ENCODE data around the gene TMEM248.
A peak's percentile ranks its signal among the peaks of the same experiment; 100 is the strongest.
"Not testable (repeated sequence)": the region's sequence is repeated elsewhere in the genome, so short reads cannot be mapped to it uniquely, and the experiment has no call there.

The TMEM248 gene

DNA sequence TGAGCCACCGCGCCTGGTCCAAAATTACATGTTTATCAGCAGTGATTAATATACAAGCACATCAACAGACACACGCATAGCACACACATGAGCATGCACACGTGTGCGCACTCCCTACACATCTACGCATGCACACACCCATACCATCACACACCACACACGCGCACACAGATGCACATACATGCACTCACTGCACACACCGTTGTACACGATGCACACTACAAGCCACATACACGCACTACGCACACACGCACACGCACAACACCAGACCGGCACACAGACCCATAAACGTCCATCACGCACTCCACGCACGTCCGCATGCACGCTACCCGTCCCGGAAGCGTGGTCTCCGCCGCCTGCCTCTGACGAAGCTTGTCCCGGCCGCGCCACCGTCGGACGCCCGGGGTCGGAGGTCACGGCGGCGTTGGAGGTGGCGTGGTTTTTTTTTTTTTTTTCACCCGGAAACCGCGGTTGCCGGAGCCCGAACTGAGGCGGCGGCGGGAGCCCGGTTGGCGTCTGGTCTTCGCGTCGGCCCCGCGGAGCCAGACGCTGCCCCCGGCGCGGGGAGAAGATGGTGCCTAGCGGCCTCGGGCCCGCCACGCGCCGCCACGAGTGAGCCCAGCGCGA, at the start of gene TMEM248:
Gene TMEM248 (plus strand): TSS at position 457 of the 627 bp plus-strand sequence. CDS start 20,641 bp downstream, outside the sequence.
- H3K36me3 Mint-ChIP-seq (ENCODE audit: low read depth) = peaks cover 9% of the 10 kb centered on the region
- TF ChIP-seq CTCF (IDR thresholded peaks at IDR 0.05) = no peak
- peak; percentile 81 for DNase-seq
- peaks cover 3% of the 10 kb centered on the region for H3K27me3 Mint-ChIP-seq (ENCODE audit: low read depth, poor library complexity)
- H3K27ac Mint-ChIP-seq = peak within 1 kb of the TSS; percentile 96
- no peaks in the 10 kb centered on the region for H3K9me3 Mint-ChIP-seq
- peaks cover 28% of the 10 kb centered on the region for H3K4me1 Mint-ChIP-seq
- H3K4me3 Mint-ChIP-seq = peak within 1 kb of the TSS; percentile 98

- no peak for TF ChIP-seq CTCF (IDR thresholded peaks at IDR 0.05)
- H3K4me3 Mint-ChIP-seq = no peak overlapping the region
- H3K36me3 Mint-ChIP-seq (ENCODE audit: low read depth) = peaks cover 27% of the 10 kb centered on the region
- no peaks in the 10 kb centered on the region for H3K9me3 Mint-ChIP-seq
- H3K27me3 Mint-ChIP-seq (ENCODE audit: low read depth, poor library complexity) = no peaks in the 10 kb centered on the region
- no peak for DNase-seq
- H3K4me1 Mint-ChIP-seq = no peaks in the 10 kb centered on the region
- no peak overlapping the region for H3K27ac Mint-ChIP-seq
These were observed 47.5 kb upstream of the TMEM248 start for GRCh38 chr7:66873476-66873875.

DNA sequence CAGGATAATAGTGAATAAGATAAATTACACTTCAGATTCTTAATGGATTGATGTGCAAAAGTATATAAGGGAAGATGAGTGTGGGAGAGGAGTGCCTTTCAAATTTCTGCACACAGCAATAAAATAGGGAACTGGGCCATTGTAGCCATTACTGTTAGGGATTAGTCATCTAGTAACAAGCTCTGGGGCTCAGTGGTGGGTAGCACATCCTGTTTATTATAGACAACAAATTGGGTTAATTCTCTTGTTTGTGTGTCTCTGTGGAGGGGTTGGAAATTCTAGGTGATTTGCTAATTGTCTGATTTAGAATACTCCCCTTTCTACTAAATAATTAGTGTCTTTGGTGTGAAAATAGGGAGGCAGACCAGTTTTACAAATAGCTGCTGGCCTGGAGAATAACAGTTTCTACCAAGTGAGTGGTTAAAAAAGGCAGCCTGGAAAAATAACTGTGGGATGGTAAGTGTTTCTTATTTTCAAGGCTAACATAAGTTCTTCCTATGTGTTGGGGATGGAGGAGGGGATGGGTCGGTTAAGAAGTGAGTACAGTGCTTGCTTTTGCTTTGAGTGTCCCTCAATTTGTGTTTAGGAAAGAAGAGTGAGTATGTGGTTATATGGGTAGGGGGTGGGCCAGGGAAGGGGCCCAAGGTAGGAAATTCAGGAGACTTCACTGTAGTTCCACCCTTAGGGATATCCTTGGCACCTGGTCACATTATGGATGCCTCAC, 43.3 kb upstream of the TMEM248 start:
- no peak for TF ChIP-seq CTCF (IDR thresholded peaks at IDR 0.05)
- H3K27ac Mint-ChIP-seq = no peak overlapping the region
- no peaks in the 10 kb centered on the region for H3K9me3 Mint-ChIP-seq
- peaks cover 13% of the 10 kb centered on the region for H3K36me3 Mint-ChIP-seq (ENCODE audit: low read depth)
- no peak for DNase-seq
- no peaks in the 10 kb centered on the region for H3K27me3 Mint-ChIP-seq (ENCODE audit: low read depth, poor library complexity)
- H3K4me1 Mint-ChIP-seq = no peaks in the 10 kb centered on the region
- H3K4me3 Mint-ChIP-seq = no peak overlapping the region

DNA sequence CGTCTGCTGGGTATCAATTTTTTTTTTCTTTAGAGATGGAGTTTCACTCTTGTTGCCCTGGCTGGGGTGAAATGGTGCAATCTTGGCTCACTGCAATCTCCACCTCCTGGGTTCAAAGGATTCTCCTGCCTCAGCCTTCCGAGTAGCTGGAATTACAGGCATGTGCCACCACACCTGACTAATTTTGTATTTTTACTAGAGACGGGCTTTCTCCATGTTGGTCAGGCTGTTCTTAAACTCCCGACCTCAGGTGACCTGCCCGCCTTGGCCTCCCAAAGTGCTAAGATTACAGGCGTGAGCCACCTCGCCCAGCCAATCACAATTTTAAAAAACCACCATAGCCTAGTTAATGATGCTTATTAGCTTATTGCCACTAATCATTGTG, 42.7 kb upstream of the TMEM248 start:
- H3K36me3 Mint-ChIP-seq (ENCODE audit: low read depth) = peaks cover 13% of the 10 kb centered on the region
- not testable (repeated sequence) for DNase-seq; H3K4me3 Mint-ChIP-seq; H3K9me3 Mint-ChIP-seq; H3K27ac Mint-ChIP-seq; H3K27me3 Mint-ChIP-seq (ENCODE audit: low read depth, poor library complexity); H3K4me1 Mint-ChIP-seq

DNA sequence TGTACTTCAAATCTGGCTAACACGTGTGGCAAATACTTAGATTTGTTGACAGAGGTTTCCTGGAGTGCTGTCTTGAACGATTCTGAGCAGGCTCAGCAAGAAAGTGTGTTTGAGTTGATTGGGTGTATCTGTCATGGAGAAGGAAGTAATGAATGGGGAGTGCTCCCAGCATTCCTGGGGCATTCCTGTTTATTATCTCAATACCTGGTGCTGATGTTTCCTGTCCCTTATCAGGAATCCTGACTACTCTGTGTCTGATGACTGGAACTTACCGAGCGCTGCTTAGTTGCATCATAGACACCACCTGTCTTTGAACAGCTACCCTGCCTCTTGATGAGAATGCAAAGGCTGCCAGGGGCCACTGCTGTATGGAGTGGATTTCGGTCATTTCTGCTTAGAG, 41.0 kb upstream of the TMEM248 start:
- H3K27me3 Mint-ChIP-seq (ENCODE audit: low read depth, poor library complexity) = no peaks in the 10 kb centered on the region
- no peak for DNase-seq
- H3K4me3 Mint-ChIP-seq = no peak overlapping the region
- H3K9me3 Mint-ChIP-seq = no peaks in the 10 kb centered on the region
- no peak overlapping the region for H3K27ac Mint-ChIP-seq
- no peaks in the 10 kb centered on the region for H3K4me1 Mint-ChIP-seq
- H3K36me3 Mint-ChIP-seq (ENCODE audit: low read depth) = peaks cover 16% of the 10 kb centered on the region
- no peak for TF ChIP-seq CTCF (IDR thresholded peaks at IDR 0.05)

GRCh38 chr7:66880577-66880976, 40.4 kb upstream of the TMEM248 start:
- H3K9me3 Mint-ChIP-seq; H3K4me1 Mint-ChIP-seq; H3K27me3 Mint-ChIP-seq (ENCODE audit: low read depth, poor library complexity); H3K4me3 Mint-ChIP-seq; DNase-seq; H3K27ac Mint-ChIP-seq: not testable (repeated sequence)
- H3K36me3 Mint-ChIP-seq (ENCODE audit: low read depth) = peaks cover 20% of the 10 kb centered on the region

- no peaks in the 10 kb centered on the region for H3K4me1 Mint-ChIP-seq
- H3K27ac Mint-ChIP-seq = no peak overlapping the region
- no peaks in the 10 kb centered on the region for H3K9me3 Mint-ChIP-seq
- DNase-seq = no peak
- no peak for TF ChIP-seq CTCF (IDR thresholded peaks at IDR 0.05)
- H3K4me3 Mint-ChIP-seq = no peak overlapping the region
- H3K27me3 Mint-ChIP-seq (ENCODE audit: low read depth, poor library complexity) = no peaks in the 10 kb centered on the region
- peaks cover 13% of the 10 kb centered on the region for H3K36me3 Mint-ChIP-seq (ENCODE audit: low read depth)
These were observed 37.3 kb upstream of the TMEM248 start for GRCh38 chr7:66883716-66884115.

GRCh38 chr7:66884556-66884955, 36.5 kb upstream of the TMEM248 start:
- not testable (repeated sequence) for H3K27me3 Mint-ChIP-seq (ENCODE audit: low read depth, poor library complexity); H3K4me3 Mint-ChIP-seq; H3K4me1 Mint-ChIP-seq; H3K9me3 Mint-ChIP-seq; H3K27ac Mint-ChIP-seq; DNase-seq
- H3K36me3 Mint-ChIP-seq (ENCODE audit: low read depth) = peaks cover 13% of the 10 kb centered on the region

Data from nephron progenitor cell (in vitro differentiated cells).